OCI-LY7 (cell line): Measurements from ENCODE around the gene CRIP3. TPM values are rescaled to one million over a fixed set of nuclear protein-coding genes. Genes with fewer than 3 reads are reported as not detected.

Source experiments
- BruUV-seq: library from RNA; stranded (reverse); fragments of 400-500 nt; replicated peaks from 2 replicates; lab custom pipeline; 2021; lab: Mats Ljungman, UMichigan
- CTCF ChIA-PET: fragments of 300-600 bp; sonication (Branson Sonifier 250); formaldehyde crosslinking; loops from one replicate; lab custom pipeline; 2022; ENCODE audit warnings: antibody characterized with exemption; ENCODE audit not compliant: unreplicated experiment; lab: Charles Lee
- POLR2A ChIA-PET: fragments of 300-600 bp; sonication (Branson Sonifier 250); formaldehyde crosslinking; loops from one replicate; lab custom pipeline; 2022; ENCODE audit warnings: antibody characterized with exemption; lab: Charles Lee
- DNase-seq: peaks from one replicate; pipeline ENCODE4 v3.0.0-alpha.2; 2015; ENCODE audit warnings: low spot score
- H2AFZ ChIP-seq: fragments of 200-600 bp; sonication (generic), shearing (Covaris generic); 2 replicates; pipeline ENCODE4 v1.6.1; 2014; ENCODE audit warnings: mild to moderate bottlenecking, antibody characterized with exemption, low read length, moderate library complexity
- H3K27ac ChIP-seq: fragments of 200-600 bp; sonication (generic); 2 replicates; pipeline ENCODE4 v1.5.1; 2014; ENCODE audit warnings: mixed run types, low read depth, mild to moderate bottlenecking, moderate library complexity, low read length, inconsistent platforms; ENCODE audit not compliant: poor library complexity, severe bottlenecking
- H3K36me3 ChIP-seq: fragments of 200-600 bp; sonication (generic); 2 replicates; pipeline ENCODE4 v1.6.1; 2014; ENCODE audit warnings: mild to moderate bottlenecking, antibody characterized with exemption, low read length, moderate library complexity, mixed read lengths; ENCODE audit not compliant: insufficient read depth
- H3K4me1 ChIP-seq: fragments of 200-600 bp; sonication (generic); 2 replicates; pipeline ENCODE4 v1.5.1; 2014; ENCODE audit warnings: mild to moderate bottlenecking, low read length; ENCODE audit not compliant: insufficient read depth, poor library complexity, severe bottlenecking
- H3K4me2 ChIP-seq: fragments of 200-600 bp; sonication (generic); 2 replicates; pipeline ENCODE4 v1.6.1; 2014; ENCODE audit warnings: mild to moderate bottlenecking, low read length
- H3K4me3 ChIP-seq: fragments of 200-600 bp; sonication (generic); 2 replicates; pipeline ENCODE4 v1.5.1; 2014; ENCODE audit warnings: mild to moderate bottlenecking, low read depth, low read length; ENCODE audit not compliant: poor library complexity, severe bottlenecking
- H3K79me2 ChIP-seq: fragments of 200-600 bp; sonication (generic); 2 replicates; pipeline ENCODE4 v1.6.1; 2016; ENCODE audit warnings: low read depth, mild to moderate bottlenecking, low read length, moderate library complexity, mixed read lengths; ENCODE audit not compliant: insufficient read depth
- H3K9me2 ChIP-seq: fragments of 200-600 bp; sonication (generic); 2 replicates; pipeline ENCODE4 v1.6.1; 2016; ENCODE audit warnings: mild to moderate bottlenecking, low read length, mixed read lengths; ENCODE audit not compliant: insufficient read depth
- H3K9me3 ChIP-seq: fragments of 200-600 bp; sonication (generic); 2 replicates; pipeline ENCODE4 v1.6.1; 2014; ENCODE audit warnings: mild to moderate bottlenecking, mixed run types, low read length, mixed read lengths
- H4K20me1 ChIP-seq: fragments of 200-600 bp; sonication (generic); 2 replicates; pipeline ENCODE4 v1.6.1; 2014; ENCODE audit warnings: mild to moderate bottlenecking, antibody characterized with exemption, low read length, moderate library complexity, mixed read lengths; ENCODE audit not compliant: insufficient read depth
- EZH2phosphoT487 ChIP-seq: fragments of 200-600 bp; sonication (generic); IDR thresholded peaks from 2 replicates; pipeline ENCODE4 v1.6.1; 2018; ENCODE audit warnings: low read depth, borderline replicate concordance, mild to moderate bottlenecking, mixed run types, antibody characterized with exemption, low read length, moderate library complexity, mixed read lengths
- intact Hi-C: fragments of 100-400 bp; cut with micrococcal nuclease; formaldehyde crosslinking; loops from one replicate; pipeline ENCODE4 v1.10.0; 2022; ENCODE audit not compliant: unreplicated experiment
- total RNA-seq, 2 experiments: library from RNA; depleted of rRNA in 1 of 2; stranded (reverse); fragments of >200 nt in 1 of 2; shearing (Covaris generic) in 1 of 2; gene quantifications; 2 replicates each; pipeline ENCODE4 v1.2.3, GENCODE V29; 2014 to 2022
- TF ChIP-seq, protein P1 (sequence below): fragments of 200-600 bp; sonication (generic); conservative IDR thresholded peaks from 2 replicates; pipeline ENCODE4 v1.5.1; 2014; ENCODE audit warnings: mild to moderate bottlenecking, antibody characterized with exemption, low read length, moderate library complexity, mixed read lengths

The CRIP3 gene
- total RNA-seq, 2 experiments from 2014 or later, result 1.7 to 2.9 TPM

DNA sequence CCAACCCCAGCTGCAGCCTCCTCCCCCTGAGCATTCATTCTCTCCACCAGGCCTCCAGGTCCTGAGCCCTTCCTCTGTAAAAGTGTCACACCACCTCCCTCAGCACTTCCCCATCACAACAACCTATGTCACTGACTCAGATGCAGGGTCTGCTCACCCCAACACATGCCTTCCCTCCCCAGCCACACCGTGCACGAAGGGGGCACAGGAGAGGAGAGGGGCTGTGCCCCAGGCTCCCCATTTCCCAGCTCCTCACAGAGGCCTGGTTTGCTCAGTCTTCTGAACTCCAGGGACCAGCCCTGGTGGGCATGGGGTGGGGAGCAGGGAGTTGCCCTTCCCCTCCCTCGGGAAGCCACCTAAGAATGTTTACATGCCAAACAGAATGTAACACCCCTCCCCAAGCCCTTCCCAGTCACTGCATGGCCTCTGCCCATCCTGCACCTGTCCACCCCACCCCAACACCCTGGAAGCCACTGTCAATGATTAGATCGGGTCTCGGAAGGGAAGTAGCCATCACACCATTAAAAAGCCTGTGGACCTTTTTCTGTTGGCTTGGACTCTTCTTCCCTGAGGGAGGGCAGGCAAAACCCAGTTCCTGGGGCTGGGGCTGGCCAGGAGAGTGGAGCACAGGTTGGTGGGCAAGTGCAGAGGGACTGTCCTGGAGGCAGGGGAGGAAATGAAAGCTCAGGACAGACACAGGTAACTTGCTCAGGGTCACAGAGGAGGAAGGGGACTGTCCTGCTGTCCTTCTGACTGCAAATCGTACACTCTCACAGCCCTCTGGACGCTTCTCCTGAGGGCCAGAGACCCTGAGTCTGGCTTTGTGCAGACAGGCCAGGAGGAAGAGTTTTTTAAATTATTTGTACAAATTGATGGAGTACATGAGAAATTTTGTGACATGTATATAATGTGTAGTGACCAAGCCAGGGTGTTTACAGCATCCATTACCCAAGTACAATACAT, 20.6 kb downstream of the CRIP3 start:
- no peak for TF ChIP-seq EZH2phosphoT487
- TF ChIP-seq, protein P1, sequence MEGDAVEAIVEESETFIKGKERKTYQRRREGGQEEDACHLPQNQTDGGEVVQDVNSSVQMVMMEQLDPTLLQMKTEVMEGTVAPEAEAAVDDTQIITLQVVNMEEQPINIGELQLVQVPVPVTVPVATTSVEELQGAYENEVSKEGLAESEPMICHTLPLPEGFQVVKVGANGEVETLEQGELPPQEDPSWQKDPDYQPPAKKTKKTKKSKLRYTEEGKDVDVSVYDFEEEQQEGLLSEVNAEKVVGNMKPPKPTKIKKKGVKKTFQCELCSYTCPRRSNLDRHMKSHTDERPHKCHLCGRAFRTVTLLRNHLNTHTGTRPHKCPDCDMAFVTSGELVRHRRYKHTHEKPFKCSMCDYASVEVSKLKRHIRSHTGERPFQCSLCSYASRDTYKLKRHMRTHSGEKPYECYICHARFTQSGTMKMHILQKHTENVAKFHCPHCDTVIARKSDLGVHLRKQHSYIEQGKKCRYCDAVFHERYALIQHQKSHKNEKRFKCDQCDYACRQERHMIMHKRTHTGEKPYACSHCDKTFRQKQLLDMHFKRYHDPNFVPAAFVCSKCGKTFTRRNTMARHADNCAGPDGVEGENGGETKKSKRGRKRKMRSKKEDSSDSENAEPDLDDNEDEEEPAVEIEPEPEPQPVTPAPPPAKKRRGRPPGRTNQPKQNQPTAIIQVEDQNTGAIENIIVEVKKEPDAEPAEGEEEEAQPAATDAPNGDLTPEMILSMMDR, result no peak
- no peak for DNase-seq
- H3K79me2 ChIP-seq, result no peaks in the 10 kb centered on the region
- H3K9me3 ChIP-seq, result no peaks in the 10 kb centered on the region
- H2AFZ ChIP-seq, result no peak overlapping the region
- no peaks in the 10 kb centered on the region for H3K4me1 ChIP-seq
- intact Hi-C loops, result no loop called here
- POLR2A ChIA-PET, result no interaction called here
- H3K36me3 ChIP-seq, result no peaks in the 10 kb centered on the region
- CTCF ChIA-PET, result no interaction called here
- no peak overlapping the region for H3K4me2 ChIP-seq
- no peaks in the 10 kb centered on the region for H3K9me2 ChIP-seq
- no peak overlapping the region for H3K4me3 ChIP-seq
- no peak overlapping the region for H3K27ac ChIP-seq
- no peaks in the 10 kb centered on the region for H4K20me1 ChIP-seq
- BruUV-seq, result no TSS peak

DNA sequence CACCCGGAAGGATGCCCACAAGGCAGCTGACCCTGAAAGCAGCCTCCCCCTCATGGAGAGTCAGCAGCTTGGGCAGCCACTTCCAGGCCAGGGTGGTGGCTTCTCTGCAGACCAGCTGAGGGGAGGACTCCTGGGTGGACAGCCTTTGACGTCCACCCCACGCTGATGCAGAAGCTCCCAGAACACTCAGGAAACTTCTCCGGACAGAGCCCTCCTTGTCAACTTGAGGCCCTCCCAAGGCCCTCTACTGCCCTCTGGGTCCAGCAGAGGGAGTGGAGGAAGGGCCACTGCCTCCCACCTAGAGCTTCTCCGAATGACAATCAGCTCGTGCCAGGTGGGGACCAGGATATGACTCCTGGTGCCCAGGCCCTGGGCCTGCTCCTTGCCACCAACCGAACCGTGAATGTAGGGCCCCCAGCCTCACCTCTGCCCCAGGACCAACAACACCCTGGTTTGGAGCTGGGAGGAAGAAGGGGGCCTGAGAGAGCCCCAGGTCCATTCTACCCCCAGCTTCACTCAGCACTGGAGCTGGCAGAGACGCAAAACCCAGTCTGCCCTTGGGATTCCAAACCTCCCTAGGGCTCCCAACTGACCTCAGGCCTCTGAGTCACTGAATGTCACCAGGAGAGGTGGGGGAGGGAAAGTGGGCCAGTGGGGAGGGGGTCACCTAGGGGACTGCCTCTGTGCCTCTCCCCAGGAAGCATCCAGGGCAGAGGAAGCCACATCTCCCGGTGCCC, 21.5 kb downstream of the CRIP3 start:
- Histone ChIP-seq H3K9me3 (no peaks in the 10 kb centered on the region), H4K20me1 (no peaks in the 10 kb centered on the region), H3K4me2 (no peak overlapping the region), H3K9me2 (no peaks in the 10 kb centered on the region), H3K36me3 (no peaks in the 10 kb centered on the region), H3K27ac (no peak overlapping the region), H3K4me1 (no peaks in the 10 kb centered on the region), H3K4me3 (no peak overlapping the region), H3K79me2 (no peaks in the 10 kb centered on the region), H2AFZ (no peak overlapping the region)
- no peak for DNase-seq
- ChIA-PET POLR2A (no interaction called here), CTCF (no interaction called here)
- intact Hi-C loops, result no loop called here
- TF ChIP-seq, protein P1, result no peak
- TF ChIP-seq EZH2phosphoT487, result no peak
- BruUV-seq, result no TSS peak
